HG03469 (cell line): ENCODE results near the gene PRDX1.
"Not testable (repeated sequence)": the region's sequence is repeated elsewhere in the genome, so short reads cannot be mapped to it uniquely, and the experiment has no call there.

Source experiments
- ATAC-seq: cut with Tn5 transposase; IDR thresholded peaks from one replicate; pipeline ENCODE4 v1.9.1; 2021; ENCODE audit warnings: mild to moderate bottlenecking, moderate library complexity, moderate number of reproducible peaks; ENCODE audit not compliant: unreplicated experiment

Gene PRDX1

DNA sequence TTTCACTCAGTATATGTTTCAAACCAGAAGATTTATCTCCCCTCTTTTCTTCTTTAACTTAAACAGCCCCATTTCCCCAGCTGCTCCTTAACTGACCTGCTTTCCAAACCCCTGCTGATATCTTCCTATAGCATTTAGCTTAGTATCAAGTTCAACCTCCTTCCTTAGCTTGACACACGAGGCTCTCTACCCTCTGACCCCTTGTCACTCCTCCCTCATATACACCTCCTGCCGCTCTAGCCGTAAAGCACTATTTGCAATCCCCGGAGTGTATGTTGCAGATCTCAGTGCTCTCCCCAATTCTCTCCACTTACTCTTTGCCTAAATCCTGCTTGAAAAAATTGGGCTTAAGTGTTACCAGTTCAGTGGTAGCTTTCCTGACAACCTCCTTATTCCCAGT, 15.2 kb upstream of the PRDX1 start:
- no peak for ATAC-seq

DNA sequence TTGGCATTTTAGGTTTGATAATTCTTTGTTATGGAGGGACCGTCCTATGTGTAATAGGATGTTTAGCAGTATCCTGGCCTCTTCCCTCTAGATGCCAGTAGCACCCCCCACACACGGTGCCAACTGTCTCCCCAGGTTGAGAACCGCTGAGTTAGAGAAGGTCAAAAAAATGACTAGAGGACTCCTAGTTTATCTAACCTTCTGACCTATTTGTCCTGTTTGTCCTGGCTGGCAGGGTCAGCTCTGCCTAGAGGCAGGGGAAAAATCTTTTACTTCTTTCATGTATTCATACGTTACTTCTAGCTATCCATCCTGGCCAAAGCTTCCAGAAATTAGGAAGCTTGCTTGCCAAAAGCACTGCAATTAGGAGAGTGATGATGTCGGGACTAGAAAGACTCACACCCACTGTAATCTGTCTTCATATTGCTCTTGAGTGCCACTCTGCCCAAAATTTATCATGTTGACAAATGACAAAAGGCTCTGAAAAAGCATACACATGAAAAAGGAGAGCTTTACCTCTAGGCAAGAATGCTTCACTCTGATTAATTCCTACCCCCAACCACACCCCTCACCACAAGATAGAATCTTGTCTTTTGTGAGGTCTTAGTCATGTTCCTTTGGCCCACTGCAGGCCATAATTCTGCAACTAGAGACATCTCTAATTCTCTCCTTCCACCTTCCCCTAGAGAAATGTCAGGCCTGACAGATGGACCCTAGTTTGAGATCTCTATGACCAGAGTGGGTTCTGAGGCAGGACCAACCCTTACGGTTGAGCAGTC, 14.5 kb upstream of the PRDX1 start:
- ATAC-seq, result no peak

DNA sequence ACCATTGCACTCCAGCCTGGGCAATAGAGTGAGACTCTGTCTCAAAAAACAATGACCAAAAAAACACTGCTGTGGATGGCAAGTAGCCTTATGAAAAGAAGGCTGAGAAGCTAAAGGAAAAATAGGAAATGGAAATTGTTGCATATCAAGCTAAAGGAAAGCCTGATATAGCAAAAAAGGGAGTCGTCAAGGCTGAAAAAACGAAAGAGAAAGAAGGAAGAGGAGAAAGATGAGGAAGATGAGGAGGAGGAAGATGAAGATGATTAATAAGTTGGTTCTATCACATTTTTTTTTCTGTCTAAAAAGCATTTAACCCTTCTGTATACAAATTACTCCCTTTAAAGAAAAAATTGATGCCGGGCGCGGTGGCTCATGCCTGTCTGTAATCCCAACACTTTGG, 10.2 kb upstream of the PRDX1 start:
- ATAC-seq, result no peak

DNA sequence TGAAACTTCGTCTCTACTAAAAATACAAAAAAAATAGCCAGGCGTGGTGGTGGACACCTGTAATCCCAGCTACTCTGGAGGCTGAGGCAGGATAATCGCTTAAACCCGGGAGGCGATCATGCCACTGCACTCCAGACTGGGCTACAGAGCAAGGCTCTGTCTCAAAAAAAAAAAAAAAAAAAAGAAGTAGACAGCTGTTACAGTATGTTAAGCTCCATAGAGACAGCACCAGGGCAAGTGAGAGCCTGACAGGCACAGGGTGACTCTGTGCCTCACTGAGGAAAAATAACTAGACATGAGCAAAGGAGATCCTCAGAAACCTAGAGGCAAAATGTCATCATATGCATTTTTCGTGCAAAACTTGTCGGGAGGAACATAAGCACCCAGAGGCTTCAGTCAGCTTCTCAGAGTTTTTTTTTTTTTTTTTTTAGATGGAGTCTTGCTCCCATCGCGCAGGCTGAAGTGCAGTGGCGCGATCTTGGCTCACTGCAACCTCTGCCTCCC, 9.0 kb upstream of the PRDX1 start:
- ATAC-seq, result no peak

DNA sequence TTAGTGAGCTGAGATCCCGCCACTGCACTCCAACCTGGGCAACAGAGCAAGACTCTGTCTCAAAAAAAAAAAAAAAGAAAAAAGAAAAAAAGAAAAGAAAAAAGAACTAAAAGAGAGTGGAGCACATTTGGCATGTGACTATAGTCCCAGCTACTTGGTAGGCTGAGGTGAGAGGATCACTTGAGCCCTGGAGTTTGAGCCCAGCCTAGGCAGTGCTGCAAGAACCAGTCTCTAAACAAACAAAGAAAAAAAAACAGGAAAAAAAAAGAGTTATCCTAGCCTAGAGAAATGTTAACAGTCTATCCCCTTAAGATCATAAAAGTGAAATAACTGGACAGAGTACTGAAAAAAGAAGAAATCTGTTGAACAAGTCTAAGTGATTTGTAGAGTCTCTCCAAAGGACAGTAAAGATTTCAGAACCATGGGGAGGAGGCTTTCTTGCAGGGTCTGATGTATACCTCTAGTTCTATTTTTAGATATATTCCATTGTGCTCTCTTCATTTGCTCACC, 4.5 kb upstream of the PRDX1 start:
- no peak for ATAC-seq

DNA sequence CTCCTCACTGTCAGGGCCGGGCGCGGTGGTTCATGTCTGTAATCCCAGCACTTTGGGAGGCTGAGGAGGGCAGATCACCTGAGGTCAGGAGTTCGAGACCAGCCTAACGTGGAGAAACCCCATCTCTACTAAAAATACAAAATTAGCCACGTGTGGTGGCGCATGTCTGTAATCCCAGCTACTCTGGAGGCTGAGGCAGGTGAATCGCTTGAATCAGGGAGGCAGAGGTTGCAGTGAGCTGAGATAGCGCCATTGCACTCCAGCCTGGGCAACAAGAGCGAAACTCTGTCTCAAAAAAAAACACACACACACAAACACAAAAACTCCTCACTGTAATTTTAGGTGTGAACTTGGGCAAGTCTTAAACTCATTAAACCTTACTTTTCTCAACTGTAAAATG, 2.3 kb upstream of the PRDX1 start:
- ATAC-seq, result not testable (repeated sequence)

DNA sequence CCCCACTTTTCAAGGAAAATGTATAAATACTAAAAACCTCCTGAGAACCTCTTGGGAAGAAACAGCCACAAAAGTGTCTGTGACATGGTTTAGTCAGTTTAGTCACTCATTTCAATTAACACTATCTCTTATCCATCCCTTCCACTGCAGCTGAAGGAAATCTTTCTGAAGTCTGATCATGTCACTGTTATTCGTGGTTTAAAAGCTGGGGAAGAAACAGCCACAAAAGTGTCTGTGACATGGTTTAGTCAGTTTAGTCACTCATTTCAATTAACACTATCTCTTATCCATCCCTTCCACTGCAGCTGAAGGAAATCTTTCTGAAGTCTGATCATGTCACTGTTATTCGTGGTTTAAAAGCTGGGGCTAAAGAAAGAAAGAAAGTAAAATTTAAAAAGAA, 1.8 kb upstream of the PRDX1 start:
- not testable (repeated sequence) for ATAC-seq

DNA sequence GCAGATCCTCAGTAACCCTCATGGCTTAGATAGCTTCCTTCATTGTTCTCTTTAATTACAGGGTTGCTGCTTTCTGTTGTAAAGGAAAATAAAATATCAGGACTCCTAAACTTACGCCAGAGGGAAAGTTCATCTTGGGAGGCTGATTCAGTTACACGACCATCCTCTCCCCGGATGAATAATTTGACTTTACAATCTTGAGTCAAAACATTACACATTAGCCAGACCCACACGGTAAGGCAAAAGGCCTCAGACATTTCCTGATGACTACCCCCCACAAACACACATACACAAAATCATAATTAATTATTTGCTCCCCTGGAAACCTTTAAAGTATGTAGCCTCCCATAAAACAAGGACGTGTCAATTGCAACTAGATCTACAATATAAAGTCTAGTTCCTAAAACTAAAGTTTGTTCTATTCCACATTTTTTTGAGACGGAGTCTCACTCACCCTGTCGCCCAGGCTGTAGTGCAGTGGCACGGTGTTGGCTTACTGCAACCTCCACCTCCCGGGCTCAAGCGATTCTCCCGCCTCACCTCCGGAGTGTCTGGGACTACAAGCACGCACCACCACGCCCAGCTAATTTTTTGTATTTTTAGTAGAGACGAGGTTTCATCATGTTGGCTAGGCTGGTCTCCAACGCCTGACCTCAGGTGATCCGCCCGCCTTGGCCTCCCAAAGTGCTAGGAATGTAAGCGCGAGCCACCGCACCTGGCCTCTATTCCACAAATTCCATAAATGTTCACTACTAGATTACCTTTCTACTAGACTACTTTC, 830 bp upstream of the PRDX1 start:
- no peak for ATAC-seq

DNA sequence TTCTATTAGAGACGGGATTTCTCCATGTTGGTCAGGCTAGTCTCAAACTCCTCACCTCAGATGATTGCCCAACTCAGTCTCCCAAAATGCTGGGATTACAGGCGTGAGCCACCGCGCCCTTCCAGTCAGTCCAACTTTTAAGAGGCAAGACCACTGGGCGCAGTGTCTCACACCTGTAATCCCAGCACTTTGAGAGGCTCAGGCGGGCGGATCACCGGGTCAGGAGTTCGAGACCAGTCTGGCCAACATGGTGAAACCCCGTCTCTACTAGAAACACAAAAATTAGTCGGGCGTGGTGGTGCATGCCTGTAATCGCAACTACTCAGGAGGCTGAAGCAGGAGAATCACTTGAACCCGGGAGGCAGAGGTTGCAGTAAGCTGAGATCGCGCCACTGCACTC, 1.9 kb downstream of the PRDX1 start:
- not testable (repeated sequence) for ATAC-seq

DNA sequence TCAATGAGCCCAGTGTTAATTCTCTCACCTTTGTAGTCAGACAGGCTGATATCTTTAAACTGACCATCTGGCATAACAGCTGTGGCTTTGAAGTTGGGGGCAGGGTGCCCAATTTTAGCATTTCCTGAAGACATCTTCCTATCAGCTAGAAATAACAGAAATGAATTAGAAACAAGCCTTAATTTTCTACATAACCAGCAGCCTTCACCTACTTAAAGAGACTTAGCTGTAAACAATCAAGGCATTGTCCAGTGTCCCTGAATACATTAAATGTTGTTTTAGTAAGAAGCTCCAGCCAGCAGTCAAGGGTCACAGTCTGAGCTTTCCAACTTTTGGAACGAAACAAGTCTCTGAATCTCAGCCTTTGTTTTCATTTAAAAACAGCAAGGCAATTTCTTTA, 2.8 kb downstream of the PRDX1 start:
- no peak for ATAC-seq

DNA sequence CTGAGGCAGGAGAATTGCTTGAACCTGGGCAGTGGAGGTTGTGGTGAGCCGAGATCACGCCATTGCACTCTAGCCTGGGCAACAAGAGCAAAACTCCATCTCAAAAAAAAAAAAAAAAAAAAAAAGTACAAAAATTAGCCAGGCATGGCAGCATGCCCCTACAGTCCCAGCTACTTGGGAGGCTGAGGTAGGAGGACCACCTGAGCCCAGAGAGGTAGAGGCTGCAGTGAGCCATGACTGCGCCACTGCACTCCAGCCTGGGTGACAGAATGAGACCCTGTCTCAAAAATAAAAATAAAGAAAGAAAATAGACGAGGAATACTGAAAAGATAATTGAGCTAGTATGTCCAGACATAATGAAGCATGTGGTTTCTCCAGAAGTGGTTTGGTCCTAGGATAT, 3.3 kb downstream of the PRDX1 start:
- ATAC-seq, result not testable (repeated sequence)

DNA sequence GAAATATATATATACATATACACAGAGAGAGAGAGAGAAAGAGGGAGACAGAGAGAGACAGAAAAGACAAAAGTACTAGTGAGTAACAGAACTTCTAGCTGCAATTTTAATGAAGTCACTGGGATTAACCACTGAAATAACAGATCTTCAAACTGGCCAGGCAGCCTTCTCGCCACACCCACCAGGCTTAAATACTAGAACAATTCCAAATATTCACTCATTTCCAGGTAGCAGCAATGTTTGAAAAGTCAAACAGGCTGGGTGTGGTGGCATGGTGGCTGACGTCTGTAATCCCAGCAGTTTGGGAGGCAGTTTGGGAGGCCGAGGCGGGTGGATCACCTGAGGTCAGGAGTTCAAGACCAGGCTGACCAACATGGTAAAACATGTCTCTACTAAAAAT, 5.2 kb downstream of the PRDX1 start:
- ATAC-seq, result no peak

DNA sequence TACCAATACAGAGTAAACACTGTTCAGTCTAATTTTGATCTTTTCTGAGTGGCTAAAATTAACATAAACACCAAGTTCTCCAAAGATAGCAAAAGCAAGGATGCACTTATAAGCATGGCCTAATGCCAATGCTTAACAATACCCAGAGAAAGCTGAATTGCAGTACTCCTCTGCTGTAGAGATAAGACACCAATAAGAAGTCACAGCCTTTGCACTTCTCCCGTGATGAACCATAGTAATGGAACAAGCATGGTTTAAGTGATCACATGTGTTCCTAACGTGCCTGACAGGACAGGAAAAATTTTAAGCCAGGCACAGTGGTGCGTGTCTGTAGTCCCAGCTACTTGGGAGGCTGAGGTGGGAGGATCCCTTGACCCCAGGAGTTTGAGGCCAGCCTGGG, 5.6 kb downstream of the PRDX1 start:
- ATAC-seq, result no peak

DNA sequence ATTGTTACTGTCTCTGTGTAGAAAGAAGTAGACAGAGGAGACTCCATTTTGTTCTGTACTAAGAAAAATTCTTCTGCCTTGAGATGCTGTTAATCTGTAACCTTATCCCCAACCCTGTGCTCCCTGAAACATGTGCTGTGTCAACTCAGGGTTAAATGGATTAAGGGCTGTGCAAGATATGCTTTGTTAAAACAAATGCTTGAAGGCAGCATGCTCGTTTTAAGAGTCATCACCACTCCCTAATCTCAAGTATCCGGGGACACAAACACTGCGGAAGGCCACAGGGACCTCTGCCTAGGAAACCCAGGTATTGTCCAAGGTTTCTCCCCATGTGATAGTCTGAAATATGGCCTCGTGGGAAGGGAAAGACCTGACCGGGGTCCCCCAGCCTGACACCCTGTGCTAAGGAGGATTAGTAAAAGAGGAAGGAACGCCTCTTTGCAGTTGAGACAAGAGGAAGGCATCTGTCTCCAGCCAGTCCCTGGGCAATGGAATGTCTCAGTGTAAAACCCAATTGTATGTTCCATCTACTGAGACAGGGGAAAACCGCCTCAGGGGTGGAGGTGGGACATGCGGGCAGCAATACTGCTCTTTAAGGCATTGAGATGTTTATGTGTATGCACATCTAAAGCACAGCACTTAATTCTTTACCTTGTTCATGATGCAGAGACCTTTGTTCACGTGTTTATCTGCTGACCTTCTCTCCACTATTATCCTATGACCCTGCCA, 8.0 kb downstream of the PRDX1 start:
- not testable (repeated sequence) for ATAC-seq

DNA sequence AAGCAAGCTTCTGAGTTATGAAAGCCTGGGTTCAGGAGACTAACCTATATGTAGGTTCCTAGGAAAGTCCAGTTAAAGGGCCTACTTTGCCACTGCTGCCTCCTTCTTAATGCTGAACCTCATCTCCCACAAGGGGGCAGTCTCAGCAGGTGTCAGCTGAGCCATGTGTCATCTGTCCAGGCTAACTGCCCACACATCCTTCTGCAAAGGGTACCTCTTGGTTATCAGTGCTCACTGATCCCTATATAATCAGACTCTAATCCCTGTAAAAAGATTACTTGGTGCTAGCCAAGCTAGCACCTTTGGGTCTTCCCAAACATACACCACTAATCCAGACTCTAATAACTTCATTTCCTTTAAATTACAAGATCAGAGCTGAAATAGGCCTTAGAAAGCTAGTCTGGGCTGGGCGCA, 9.0 kb downstream of the PRDX1 start:
- ATAC-seq, result no peak

DNA sequence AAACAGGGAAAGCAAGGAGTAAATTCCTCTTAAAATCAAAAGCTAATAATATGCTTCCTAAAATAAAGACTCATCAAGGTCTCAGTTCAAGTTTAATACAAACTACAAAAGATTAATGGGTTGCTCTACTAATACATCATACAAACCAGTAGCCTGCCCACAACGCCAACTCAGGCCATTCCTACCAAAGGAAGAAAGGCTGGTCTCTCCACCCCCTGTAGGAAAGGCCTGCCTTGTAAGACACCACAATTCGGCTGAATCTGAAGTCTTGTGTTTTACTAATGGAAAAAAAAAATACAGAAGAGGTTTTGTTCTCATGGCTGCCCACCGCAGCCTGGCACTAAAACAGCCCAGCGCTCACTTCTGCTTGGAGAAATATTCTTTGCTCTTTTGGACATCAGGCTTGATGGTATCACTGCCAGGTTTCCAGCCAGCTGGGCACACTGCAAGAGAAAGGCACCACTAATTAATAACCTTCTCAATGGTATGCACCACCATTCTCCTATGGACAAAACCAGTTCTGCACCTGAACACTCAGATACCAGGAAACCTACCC, 10.6 kb downstream of the PRDX1 start:
- no peak for ATAC-seq

DNA sequence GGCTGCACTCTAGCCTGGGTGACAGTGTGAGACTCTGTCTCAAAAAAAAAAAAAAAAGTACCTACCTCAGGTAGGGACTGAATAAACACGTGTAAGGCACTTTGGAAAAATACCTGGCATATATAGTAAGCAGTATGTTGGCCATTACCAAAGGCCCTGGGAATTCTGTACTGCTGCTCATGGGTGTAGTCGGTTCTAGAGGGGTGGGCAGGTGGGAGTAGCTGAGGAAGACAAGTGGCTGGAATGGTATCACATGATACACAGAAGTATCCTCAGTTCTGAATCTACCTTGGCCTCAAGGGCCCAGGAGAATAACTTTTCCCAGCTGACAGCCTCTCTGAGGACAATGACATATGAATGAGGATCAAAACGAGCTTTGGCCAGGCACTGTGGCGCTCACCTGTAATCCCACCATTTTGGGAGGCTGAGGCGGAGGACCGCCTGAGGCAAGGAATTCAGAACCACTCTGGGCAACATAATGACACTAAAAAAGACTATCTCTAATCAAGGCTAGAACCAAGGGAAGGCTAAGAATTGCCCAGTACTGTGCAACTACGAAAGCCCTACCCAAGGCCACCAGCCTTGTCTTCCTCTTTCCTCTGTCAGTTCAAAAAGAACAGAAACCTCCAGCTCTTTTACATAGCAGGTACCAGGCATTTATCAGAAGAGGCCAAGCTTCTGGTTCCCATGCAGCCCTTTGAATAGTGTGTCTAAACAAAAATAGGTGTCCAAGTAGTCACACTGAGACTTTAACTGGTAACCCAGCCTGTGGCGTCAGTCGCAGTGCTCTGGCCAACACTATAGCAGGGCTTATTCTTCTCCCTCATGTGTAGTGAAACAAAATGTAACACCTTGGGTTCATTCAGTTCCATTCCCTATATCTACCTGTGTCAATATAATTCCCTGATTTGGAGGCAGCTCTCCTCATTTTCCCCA, 11.4 kb downstream of the PRDX1 start:
- no peak for ATAC-seq

DNA sequence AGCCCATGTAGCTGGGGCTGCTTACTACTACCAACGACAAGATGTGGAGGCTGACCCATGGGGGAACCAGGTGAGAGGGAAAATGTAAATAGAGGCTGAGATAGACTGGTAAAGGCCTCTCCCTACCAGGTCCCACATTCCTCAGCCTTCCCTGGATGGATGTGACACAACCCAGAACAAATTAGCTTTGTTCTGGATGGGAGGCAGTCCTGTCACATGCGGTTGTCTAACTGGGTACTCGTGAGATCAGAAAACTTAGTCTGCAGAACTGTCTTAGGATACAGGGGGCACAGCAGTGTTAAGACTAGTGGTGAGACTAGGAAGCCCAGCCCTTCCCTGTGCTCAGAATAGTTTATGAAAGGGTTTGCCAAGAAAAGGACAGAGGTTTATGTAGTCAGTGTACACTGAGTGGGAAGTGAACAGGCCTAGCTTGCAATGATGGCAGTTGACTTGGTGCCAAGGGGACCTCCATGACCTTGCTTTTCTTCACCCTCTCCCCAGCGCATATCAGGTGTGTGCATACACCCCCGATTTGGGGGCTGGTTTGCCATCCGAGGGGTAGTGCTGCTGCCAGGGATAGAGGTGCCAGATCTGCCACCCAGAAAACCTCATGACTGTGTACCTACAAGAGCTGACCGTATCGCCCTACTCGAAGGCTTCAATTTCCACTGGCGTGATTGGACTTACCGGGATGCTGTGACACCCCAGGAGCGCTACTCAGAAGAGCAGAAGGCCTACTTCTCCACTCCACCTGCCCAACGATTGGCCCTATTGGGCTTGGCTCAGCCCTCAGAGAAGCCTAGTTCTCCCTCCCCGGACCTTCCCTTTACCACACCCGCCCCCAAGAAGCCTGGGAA, 13.2 kb downstream of the PRDX1 start:
- ATAC-seq, result no peak

DNA sequence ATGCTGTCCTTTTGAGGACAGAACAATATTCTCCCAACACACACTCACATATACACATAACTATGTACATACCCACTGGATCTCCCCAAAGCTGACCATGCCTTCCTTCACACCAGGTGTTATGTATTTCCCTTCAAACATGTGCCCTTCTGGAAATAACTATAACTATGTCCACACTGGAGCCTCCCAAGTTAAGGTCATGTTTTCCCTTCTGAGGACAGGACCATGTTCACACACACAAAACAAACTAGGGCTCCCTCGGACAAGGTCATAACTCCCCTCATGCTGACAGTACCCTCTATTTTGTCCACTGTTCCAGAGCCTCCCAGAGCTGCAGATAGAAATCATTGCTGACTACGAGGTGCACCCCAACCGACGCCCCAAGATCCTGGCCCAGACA, 13.8 kb downstream of the PRDX1 start:
- ATAC-seq, result no peak
